Dermis blood vessel endothelial cell (primary cell): ENCODE results near the gene COL20A1. TPM values are rescaled to one million over a fixed set of nuclear protein-coding genes. Genes with fewer than 3 reads are reported as not detected.
"Not testable (repeated sequence)": the region's sequence is repeated elsewhere in the genome, so short reads cannot be mapped to it uniquely, and the experiment has no call there.

Experiments
- DNase-seq: peaks from one replicate; pipeline ENCODE4 v3.0.0; 2010
- total RNA-seq: library from RNA; depleted of rRNA; stranded (reverse); fragments of >200 nt; gene quantifications from 2 replicates; pipeline ENCODE4 v1.2.3, GENCODE V29; 2014

The COL20A1 gene
- total RNA-seq, 1 donor from 2014 or later: not detected

GRCh38 chr20:63335711-63336110, 42.7 kb downstream of the COL20A1 start:
- DNase-seq: peak; percentile 9

GRCh38 chr20:63336232-63336752, 43.3 kb downstream of the COL20A1 start:
- DNase-seq: no peak

- no peak for DNase-seq
Measured at GRCh38 chr20:63337786-63338420, 44.9 kb downstream of the COL20A1 start.

- not testable (repeated sequence) for DNase-seq
Measured at GRCh38 chr20:63339154-63340094, 46.4 kb downstream of the COL20A1 start.

- DNase-seq: not testable (repeated sequence)
Measured at GRCh38 chr20:63340158-63340688, 47.2 kb downstream of the COL20A1 start.

GRCh38 chr20:63342561-63343459, 49.8 kb downstream of the COL20A1 start:
- DNase-seq: no peak

- DNase-seq: no peak
Measured at GRCh38 chr20:63343460-63344445, 50.8 kb downstream of the COL20A1 start.

- DNase-seq: no peak
Measured at GRCh38 chr20:63344616-63345327, 51.8 kb downstream of the COL20A1 start.

- DNase-seq: peak; percentile 3
Measured at GRCh38 chr20:63345328-63346100, 52.5 kb downstream of the COL20A1 start.

GRCh38 chr20:63346131-63347080, 53.4 kb downstream of the COL20A1 start:
- no peak for DNase-seq

GRCh38 chr20:63347081-63347741, 54.2 kb downstream of the COL20A1 start:
- DNase-seq: no peak

GRCh38 chr20:63347950-63348827, 55.2 kb downstream of the COL20A1 start:
- no peak for DNase-seq

- DNase-seq: no peak
Measured at GRCh38 chr20:63348828-63349515, 56.0 kb downstream of the COL20A1 start.

GRCh38 chr20:63349516-63349895, 56.5 kb downstream of the COL20A1 start:
- DNase-seq: no peak

- DNase-seq: no peak
Measured at GRCh38 chr20:63350196-63350595, 57.2 kb downstream of the COL20A1 start.
